ENCODE results near the gene CACNG4. TPM values are rescaled to one million over a fixed set of nuclear protein-coding genes. Genes with fewer than 3 reads are reported as not detected.

CACNG4 gene
- total and polyA plus RNA-seq, 2 of the 4 experiments (the other 2 are of a cell fraction): under 0.01 to 0.53 TPM

GRCh38 chr17:66975188-66975587 lies 10.7 kb downstream of the CACNG4 start:
- ATAC-seq (ENCODE audit: low read depth) (no peak), DNase-seq (no peak)
- no peak overlapping the region for H3K56ac ChIP-seq (ENCODE audit: extremely low read depth, insufficient read depth, low read length)
- no peak overlapping the region for H2AFZ ChIP-seq (replicated peaks; ENCODE audit: low read length, poor library complexity)
- BruUV-seq (replicated peaks): no TSS peak
- H4K91ac ChIP-seq (ENCODE audit: insufficient read depth, low read depth, low read length): no peak overlapping the region
- H3K9me1 ChIP-seq (ENCODE audit: insufficient read depth, low read length): no peaks in the 10 kb centered on the region
- no peak overlapping the region for H3K18ac ChIP-seq (ENCODE audit: low read depth, low read length)
- no peak overlapping the region for H3K9ac ChIP-seq (ENCODE audit: low read depth, low read length)
- no peak overlapping the region for H2BK20ac ChIP-seq (ENCODE audit: low read depth, low read length)
- no peak overlapping the region for H3K4ac ChIP-seq (ENCODE audit: low read depth, low read length)
- H3K4me1 ChIP-seq (ENCODE audit: control insufficient read depth, insufficient read depth, low read length): peaks cover 5% of the 10 kb centered on the region; the same call in 1 of the 2 replicates
- H2BK15ac ChIP-seq (ENCODE audit: low read depth, low read length): no peak overlapping the region
- no peaks in the 10 kb centered on the region for H3K79me1 ChIP-seq (ENCODE audit: low read depth in 1 of 2, low read length in 2 of 2)
- H3K14ac ChIP-seq (replicated peaks; ENCODE audit: low read depth, low read length): no peak overlapping the region
- intact Hi-C loops (cut with micrococcal nuclease): no loop called here
- WGBS, 2 experiments (ENCODE audit: extremely low coverage in 2 of 2, insufficient read length in 1 of 2): no CpG with 5 or more reads among the region's 3 CpGs
- H4K5ac ChIP-seq (ENCODE audit: low read depth, low read length): no peak overlapping the region
- ChIA-PET POLR2A (ENCODE audit: unreplicated experiment) (no interaction called here), CTCF (no interaction called here)
- H3K36me3 ChIP-seq (ENCODE audit: control insufficient read depth, insufficient read depth, low read length): no peaks in the 10 kb centered on the region
- dilution Hi-C loops (cut with HindIII; ENCODE audit: low sequenced_read_pairs, unreplicated experiment): no loop called here
- no peak overlapping the region for H3K23ac ChIP-seq (ENCODE audit: low read depth, low read length)
- H3K9me3 ChIP-seq (ENCODE audit: control insufficient read depth, insufficient read depth, low read length): no peaks in the 10 kb centered on the region
- H3K27ac ChIP-seq (ENCODE audit: insufficient read depth, low read length): no peak overlapping the region
- peaks cover 71% of the 10 kb centered on the region for H3K27me3 ChIP-seq (ENCODE audit: control insufficient read depth, insufficient read depth, low read length)
- no peak overlapping the region for H3K4me3 ChIP-seq (ENCODE audit: insufficient read depth, low read depth, low read length)
- H2AK5ac ChIP-seq (ENCODE audit: low read depth, low read length): no peak overlapping the region
- H4K8ac ChIP-seq (ENCODE audit: low read depth in 2 of 2, low read length in 2 of 2): no peak overlapping the region
- no peaks in the 10 kb centered on the region for H4K20me1 ChIP-seq (ENCODE audit: insufficient read depth, low read length)
- H3K4me2 ChIP-seq (ENCODE audit: low read depth, low read length): no peak overlapping the region
- in situ Hi-C loops (cut with MboI; ENCODE audit: low sequenced_read_pairs): no loop called here
- no peak overlapping the region for H2AK9ac ChIP-seq (replicated peaks; ENCODE audit: low read depth, low read length, poor library complexity)
- no peak overlapping the region for H2BK120ac ChIP-seq (ENCODE audit: low read depth, low read length)
- TF ChIP-seq NFE2L2 (IDR thresholded peaks at IDR 0.05; ENCODE audit: low read depth, low read length): no peak
- TF ChIP-seq, protein P1, sequence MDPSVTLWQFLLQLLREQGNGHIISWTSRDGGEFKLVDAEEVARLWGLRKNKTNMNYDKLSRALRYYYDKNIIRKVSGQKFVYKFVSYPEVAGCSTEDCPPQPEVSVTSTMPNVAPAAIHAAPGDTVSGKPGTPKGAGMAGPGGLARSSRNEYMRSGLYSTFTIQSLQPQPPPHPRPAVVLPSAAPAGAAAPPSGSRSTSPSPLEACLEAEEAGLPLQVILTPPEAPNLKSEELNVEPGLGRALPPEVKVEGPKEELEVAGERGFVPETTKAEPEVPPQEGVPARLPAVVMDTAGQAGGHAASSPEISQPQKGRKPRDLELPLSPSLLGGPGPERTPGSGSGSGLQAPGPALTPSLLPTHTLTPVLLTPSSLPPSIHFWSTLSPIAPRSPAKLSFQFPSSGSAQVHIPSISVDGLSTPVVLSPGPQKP (IDR thresholded peaks at IDR 0.05; ENCODE audit: borderline replicate concordance, low read depth, low read length): no peak
- no peak for TF ChIP-seq USF2 (IDR thresholded peaks at IDR 0.05; ENCODE audit: low read depth, low read length)
- TF ChIP-seq CEBPB (IDR thresholded peaks at IDR 0.05; ENCODE audit: low read depth, low read length): no peak
- TF ChIP-seq CHD1 (IDR thresholded peaks at IDR 0.05; ENCODE audit: low read depth, low read length): no peak
- no peak for TF ChIP-seq RCOR1 (IDR thresholded peaks at IDR 0.05; ENCODE audit: insufficient replicate concordance, low read length)
- TF ChIP-seq MXI1 (IDR thresholded peaks at IDR 0.05; ENCODE audit: borderline replicate concordance, low read depth, low read length): no peak
- TF ChIP-seq MAZ (IDR thresholded peaks at IDR 0.05; ENCODE audit: borderline replicate concordance, low read depth, low read length): no peak
- no peak for TF ChIP-seq RFX5 (IDR thresholded peaks at IDR 0.05; ENCODE audit: low read depth, low read length)
- TF ChIP-seq POLR2A (IDR thresholded peaks at IDR 0.05; ENCODE audit: low read depth, low read length): no peak
- TF ChIP-seq RAD21 (IDR thresholded peaks at IDR 0.05; ENCODE audit: low read length): no peak
- no peak for TF ChIP-seq MAFK (IDR thresholded peaks at IDR 0.05; ENCODE audit: low read depth, low read length)
- TF ChIP-seq FOS (IDR thresholded peaks at IDR 0.05; ENCODE audit: low read depth, low read length): no peak
- no peak for TF ChIP-seq BHLHE40 (IDR thresholded peaks at IDR 0.05; ENCODE audit: low read depth, low read length)
- TF ChIP-seq SMC3 (IDR thresholded peaks at IDR 0.05; ENCODE audit: low read depth, low read length): no peak
- TF ChIP-seq CTCF (conservative IDR thresholded peaks at IDR 0.05; ENCODE audit: low read depth, low read length): no peak
- H2BK5ac ChIP-seq (ENCODE audit: low read depth, low read length, poor library complexity, severe bottlenecking): no peak overlapping the region

Data from IMR-90 (cell line).